HG02981 (cell line): ENCODE data around the gene MS4A10.
"Not testable (repeated sequence)": the region's sequence is repeated elsewhere in the genome, so short reads cannot be mapped to it uniquely, and the experiment has no call there.

Experiments used
- ATAC-seq: cut with Tn5 transposase; IDR thresholded peaks from one replicate; pipeline ENCODE4 v1.9.1; 2021; ENCODE audit warnings: mild to moderate bottlenecking, moderate library complexity; ENCODE audit not compliant: unreplicated experiment

MS4A10 gene

DNA sequence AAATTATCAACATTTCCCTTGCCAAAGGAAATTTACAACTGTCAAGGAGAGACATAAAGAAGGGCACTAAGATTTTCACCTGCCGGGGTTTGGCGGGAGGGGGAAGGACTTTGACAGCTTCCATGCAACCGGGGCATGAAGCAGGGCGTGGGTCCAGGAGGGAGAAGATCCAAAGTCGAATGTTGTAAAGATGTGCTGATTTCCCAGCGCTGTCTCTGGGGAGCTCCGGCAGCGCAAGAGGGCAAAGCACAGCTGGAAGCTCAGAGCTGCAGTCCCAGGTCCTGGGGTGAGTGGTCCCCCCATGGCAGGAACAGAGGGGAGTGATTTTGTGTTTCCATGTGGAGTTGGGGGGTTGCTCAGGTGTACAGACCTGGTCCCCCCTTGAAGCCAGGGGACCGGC, at the start of gene MS4A10:
Gene MS4A10, plus strand, starts transcription at position 198 of the 400 bp plus-strand sequence. CDS start 5,003 bp downstream, outside the sequence.
- ATAC-seq = no peak

DNA sequence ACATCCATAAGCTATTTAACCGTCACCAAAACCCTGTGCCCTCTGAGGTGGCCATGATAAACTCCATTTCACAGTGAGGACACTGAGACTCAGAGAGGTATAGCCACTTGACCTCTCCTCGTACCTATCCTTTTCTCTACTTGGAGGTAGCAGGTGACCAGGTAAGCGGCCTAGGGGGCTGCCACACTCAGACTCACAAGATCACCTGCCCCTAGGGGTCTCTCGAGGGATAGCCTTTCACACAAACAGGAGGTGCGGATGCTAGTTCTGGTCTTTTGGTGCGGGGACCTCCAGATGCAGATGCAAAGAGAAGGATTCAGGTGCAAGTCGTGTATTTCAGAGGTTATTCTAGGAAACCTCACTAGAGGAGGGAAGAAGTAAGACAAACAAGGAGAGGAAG, 46.0 kb upstream of the MS4A10 start:
- ATAC-seq = no peak

DNA sequence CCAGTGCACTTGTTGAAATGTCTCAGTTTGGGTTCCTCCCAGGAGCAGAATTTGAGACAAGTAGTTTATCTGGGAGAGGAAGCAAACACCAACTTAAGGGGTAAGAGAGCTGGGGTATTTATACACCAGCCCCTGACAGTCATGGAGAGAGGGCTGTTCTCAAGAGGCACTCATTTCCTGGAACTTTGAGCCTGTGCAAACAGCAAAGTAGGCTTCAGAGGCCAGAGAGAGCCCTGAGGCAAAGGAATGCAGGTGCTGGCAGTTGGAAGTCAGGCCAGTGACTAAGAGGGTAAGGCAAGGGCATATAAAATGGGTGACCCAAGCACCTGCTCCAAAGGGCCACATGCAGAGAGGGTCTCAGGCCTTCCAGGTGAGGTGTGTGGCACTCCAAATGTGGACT, 44.6 kb upstream of the MS4A10 start:
- ATAC-seq = no peak

DNA sequence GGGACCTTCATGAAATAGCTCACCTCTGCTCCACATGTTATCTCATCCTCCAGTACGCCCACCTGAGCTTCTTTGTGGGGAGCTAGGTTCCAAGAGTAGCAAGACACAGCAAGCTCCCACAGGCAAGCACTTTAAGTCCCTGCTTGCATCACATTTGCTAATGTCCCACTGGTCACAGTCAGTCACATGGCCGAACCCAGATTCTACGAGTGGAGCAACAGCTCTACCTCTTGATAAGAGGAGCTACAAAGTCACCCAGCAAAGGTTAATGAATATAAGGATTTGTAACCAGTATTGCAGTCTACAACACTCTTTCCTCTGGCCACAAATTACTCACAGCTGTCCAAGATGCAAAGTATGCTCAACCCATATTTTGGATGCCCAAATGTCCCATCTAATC, 43.7 kb upstream of the MS4A10 start:
- no peak for ATAC-seq

DNA sequence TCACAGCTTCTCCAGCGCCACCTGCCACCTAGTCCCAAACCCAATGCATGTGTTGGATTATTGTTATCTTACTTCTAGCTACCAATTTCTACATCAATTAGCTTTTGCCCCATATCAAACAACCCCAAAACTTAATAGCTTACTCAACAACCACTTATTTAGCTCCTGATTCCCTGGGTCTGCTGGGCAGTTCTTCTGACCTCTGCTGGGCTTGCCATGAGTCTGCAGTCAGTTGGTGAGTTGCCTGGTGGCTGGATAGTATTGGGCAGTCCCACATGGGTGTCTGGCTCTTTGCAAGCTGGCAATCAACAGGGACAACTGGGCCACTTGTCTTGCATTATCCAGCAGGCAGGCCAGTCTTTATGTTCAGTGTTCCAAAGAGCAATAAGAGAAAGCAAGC, 42.1 kb upstream of the MS4A10 start:
- no peak for ATAC-seq

DNA sequence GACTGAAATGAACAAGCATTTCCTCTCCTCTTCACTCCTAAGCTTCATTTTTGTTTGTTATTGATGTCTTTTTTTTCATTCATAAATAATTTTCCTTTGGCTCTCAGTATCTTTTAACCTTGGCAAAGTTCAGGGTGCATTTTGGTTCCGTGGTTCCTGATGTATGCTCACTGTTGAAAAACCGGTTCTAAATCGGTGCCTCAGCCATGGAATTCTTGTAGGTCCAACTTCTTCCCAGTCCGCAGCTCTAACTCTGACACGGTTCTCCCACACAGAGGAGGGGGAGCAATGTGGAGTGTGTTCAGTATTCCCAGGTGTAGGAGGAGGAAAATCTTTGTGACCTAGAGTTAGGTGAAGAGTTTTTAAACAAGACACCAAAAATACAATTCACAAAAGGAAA, 41.0 kb upstream of the MS4A10 start:
- no peak for ATAC-seq

DNA sequence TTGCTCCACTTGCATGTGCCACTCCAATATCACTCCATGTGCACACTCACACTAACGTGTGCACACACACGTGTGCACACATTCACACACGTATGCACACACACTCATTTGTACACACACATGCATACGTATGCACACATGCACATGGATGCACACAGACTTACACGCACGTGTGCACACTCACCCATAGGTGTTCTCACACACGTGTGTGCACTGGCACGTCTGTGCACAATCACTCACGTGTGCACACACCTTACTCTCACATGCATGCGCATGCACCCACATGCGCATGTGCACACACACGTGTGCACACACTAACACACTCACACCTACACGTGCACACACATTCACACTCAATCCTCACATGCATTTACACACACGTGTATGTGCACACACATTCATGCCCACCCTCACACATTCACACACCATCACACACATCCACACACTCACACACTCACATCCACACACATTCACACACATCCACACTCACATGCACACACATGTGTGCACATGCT, 37.7 kb upstream of the MS4A10 start:
- no peak for ATAC-seq

DNA sequence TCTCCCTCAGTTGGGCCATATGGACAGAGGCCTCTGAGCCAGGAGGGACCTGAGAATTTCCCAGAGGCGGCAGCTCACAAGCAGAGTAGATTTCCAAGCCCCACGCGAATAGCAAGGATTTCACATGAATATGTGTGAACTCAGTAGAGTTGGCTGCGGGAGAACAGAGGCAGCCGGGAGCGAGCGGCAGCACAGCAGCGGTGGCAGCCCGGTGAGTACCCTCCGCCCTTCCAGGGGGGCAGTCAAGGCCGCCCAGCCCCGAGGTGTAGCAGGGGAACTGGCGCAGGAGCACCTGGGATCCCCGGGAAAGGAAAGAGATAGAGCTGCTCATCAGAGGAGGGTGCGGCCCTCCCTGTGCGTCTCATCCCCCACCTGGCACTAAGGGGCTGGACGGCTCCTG, 36.9 kb upstream of the MS4A10 start:
- no peak for ATAC-seq

DNA sequence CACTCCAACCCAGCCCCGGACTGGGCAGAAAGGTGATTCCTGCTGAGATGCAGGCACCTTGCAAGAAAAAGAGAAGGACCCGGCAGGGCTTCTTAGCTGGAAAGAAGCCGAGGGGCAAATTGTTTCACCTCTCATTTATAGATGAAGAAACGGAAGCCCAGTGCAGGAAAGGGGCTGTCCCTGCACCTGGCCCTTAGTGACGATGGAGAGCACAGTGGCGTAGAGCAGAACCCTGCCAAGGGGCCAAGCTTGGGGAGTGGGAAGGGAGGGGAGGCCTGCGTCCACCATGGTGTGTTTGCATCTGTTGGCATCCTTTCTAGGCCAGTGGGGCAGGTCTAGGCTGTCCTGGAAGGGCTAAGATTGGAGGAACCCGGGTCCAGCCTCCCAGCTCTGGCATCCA, 36.3 kb upstream of the MS4A10 start:
- no peak for ATAC-seq

DNA sequence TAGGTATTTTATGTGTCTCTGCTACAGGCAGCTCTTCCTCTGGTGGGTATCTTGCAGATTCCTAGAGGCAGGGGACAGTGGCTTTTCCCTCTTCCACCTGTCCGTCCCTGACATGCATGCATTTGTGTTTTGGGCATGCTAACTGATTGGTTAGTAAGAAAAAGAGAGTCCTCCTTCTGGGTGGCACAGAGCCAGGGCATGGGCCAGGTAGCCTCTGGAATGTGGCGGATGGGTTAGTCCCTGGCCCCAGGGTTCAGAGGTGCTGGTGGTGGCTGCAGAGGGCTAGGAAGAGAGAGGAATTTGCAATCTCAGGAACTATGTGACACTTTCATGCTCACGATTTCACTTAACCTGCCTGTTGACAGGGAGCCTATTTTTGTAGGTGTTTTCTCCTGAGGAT, 34.2 kb upstream of the MS4A10 start:
- no peak for ATAC-seq

DNA sequence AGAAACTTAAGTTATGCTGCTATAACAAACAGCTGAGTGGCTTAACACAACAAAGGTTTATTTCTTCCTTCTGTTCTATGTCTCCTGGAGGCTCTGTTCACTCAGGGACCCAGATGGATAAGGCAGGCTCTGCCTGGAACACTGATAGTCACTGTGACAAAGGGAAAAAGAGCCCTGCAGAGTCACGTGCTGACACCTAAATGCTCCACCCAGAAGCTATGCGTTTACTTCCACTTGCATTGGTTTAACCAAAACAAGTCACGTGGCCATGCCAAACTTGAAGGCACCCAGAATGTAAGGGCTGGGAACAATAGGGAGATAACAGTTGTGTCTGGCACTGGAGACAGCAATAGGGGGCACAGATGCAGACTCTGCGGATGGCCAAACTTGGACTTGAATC, 31.8 kb upstream of the MS4A10 start:
- no peak for ATAC-seq

DNA sequence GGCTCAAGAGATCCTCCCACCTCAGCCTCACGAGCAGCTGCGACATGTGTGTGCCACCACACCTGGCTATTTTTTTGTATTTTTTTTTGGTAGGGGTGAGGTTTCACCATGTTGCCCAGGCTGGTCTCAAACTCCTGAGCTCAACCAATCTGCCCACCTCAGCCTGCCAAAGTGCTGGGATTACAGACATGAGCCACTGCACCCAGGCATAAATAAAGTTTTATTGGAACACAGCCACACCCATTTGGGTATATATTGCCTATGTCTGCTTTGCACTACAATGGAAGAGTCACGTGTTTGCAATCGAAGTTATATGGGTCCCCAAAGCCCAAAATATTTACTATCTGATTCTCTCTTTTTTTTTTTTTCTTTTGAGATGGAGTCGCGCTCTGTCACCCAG, 30.2 kb upstream of the MS4A10 start:
- ATAC-seq = no peak

DNA sequence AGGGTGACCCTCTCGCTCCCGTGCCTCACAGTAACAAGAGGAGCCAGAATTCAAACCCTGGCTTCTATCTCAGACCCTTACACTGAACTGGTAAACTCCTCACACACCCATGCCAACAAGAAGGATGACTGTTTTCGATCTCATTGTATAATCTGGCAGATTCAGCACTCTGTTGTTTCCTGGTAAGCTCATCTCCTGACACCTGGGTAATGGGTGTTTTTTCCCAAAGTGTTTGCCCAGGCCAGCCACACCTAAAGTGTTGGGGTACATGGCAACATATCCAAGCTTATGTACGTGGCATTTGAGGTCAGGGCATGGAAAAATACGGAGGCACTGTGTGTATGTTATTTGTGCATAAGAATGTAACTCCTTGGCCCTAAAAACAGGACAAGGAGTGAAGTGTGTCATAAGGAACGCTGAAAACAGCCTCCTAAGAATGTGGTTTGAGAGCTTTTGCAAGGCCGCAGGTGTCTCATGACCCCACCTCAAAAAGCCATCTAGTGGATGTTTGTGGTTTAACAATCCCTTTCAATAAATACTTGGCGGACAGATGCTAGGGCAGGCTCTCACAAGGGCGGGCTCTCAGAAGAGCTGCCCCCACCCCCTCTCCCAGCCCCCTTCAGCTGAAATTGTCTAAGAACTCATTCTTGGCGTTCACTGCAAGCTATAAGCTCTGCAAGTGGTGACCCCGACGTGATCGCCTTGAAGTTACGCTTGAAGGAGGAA, 28.7 kb upstream of the MS4A10 start, which contains the start of gene MS4A15:
Gene MS4A15, plus strand, starts transcription at position 561 of the 726 bp plus-strand sequence. CDS start 6,867 bp downstream, outside the sequence.
- ATAC-seq = no peak

DNA sequence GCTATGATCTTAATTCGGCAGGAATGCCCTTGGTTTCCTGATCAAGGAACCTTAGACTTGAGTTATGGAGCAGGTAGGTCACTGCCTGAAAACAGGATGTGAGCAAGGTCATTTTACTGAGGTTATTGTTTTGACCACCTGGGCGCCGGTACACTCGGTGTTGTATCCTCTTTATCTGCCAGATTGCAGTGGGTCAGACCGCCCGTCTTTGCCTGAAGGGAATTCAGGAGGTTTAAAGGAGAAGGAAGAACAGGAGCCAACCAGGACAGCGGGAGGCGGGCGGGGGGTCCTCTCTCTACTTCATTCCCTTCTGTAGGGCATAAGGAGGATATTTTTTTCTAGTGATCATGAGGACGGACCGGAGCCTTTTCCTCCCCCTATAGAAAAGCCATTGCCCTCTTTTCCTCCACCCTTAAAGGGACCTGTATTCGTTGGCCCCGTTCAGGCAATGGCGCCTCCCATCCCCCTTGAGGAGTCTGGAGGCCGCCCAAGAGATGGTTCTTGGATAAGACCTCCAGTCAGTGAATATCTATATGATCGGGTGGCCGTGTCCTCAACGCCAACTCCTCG, 27.8 kb upstream of the MS4A10 start:
- ATAC-seq = no peak

DNA sequence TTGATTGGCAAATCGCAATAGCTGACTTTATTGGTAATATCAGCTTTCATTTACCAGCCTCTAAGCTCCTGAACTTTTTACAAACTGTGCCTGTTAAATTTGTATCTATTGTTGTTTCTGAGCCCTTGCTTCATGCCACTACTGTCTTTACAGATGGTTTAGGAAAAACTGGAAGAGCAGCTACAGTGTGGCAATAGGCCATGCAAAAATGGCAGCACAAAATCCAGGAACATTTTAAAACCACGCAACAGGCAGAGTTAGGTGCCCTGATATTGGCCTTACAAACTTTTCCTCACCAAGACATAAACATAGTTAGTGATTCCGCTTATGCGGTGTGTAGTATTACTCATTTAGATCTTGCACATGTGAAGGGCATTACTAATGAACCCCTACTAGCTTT, 26.5 kb upstream of the MS4A10 start:
- not testable (repeated sequence) for ATAC-seq

DNA sequence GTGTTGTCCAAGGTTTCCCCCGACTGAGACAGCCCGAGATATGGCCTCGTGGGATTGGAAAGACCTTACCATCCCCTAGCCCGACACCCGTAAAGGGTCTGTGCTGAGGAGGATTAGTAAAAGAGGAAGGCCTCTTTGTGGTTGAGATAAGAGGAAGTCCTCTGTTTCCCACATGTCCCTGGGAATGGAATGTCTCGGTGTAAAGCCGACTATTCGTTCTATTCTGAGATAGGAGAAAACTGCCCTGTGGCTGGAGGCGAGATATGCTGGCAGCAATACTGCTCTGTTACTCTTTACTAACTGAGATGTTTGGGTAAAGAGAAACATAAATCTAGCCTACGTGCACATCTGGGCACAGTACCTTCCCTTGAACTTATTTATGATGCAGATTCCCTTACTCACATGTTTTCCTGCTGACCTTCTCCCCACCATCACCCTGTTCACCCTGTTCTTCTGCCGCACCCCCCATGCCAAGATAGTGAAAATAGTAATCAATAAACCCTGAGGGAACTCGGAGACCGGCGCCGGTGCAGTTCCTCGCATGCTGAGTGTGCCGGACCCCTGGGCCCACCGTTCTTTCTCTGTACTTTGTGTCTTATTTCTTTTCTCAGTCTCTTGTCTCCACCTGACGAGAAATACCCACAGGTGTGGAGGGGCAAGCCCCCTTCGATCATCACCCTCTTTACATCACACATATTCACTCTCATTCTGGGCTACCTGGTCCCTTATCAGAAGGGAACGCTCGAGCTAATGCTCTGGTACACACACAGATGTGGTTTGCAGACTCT, 25.5 kb upstream of the MS4A10 start:
- ATAC-seq = not testable (repeated sequence)

DNA sequence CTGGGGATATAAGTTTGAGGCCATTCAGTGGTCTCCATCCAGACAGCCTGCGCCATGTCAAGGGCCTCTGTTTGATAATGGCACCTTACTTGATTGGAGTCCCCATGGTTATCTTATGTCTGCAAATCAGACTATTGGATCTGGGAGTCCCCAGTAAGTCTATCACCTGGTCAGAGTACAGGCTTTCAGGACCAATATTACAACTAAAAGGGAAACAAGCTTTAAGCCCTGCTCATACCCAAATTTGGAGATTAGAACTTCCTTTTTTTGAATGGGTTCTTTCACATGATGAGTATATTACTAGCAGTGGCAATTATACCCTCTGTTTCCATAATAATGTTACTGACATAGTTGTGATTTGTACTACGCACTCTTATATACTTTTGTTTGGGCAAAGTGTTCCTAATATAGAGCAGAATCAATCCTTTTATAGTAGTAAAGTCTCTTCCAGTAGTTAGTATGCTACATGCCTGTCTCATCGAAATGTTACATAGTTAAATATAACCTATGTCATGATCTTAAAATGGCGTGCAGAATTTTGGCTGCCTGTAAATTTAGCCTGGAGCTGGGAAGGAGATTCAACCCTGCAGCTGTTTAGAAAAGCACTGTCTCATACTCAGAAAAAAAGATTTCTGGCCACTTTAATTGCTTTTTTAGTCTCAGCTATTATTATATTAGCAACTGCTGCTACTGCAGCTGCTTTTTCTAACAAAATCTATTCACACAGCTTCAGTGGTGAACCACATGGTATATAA, 23.5 kb upstream of the MS4A10 start:
- ATAC-seq = no peak

DNA sequence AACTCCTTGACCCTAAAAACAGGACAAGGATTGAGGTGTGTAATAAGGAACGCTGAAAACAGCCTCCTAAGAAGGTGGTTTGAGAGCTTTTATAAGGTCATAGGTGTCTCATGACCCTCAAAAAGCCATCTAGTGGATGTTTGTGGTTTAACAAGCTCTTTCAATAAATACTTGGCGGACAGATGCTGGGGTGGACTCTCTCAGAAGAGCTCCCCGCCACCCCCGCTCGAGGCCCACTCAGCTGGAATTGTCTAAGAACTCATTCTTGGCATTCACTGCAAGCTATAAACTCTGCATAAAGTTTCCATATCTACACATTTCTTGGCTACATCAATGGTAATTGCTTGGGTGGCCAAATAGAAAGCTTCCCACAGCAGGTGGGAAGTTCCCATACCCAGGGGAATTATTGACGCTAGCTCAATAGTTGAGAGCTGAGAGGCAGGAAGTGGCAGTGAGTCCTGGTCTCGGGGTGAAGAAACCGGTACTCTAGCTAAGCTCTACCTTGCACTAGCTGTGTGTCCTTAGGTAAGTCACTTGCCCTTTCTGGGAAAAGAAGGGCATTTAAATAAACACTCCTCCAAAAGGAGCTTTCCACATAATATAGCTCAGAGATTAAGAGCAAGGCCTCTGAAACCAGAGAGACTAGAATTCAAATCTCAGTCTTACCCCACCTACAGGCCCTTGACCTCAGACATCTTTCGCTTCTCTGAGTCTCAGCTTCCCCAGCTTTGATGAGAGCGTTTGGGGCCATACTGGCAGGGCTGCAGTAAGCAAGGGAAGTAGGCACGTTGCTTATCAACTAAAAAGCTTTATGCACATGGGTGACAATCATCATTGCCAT, 22.1 kb upstream of the MS4A10 start:
- ATAC-seq = peak; percentile 65

DNA sequence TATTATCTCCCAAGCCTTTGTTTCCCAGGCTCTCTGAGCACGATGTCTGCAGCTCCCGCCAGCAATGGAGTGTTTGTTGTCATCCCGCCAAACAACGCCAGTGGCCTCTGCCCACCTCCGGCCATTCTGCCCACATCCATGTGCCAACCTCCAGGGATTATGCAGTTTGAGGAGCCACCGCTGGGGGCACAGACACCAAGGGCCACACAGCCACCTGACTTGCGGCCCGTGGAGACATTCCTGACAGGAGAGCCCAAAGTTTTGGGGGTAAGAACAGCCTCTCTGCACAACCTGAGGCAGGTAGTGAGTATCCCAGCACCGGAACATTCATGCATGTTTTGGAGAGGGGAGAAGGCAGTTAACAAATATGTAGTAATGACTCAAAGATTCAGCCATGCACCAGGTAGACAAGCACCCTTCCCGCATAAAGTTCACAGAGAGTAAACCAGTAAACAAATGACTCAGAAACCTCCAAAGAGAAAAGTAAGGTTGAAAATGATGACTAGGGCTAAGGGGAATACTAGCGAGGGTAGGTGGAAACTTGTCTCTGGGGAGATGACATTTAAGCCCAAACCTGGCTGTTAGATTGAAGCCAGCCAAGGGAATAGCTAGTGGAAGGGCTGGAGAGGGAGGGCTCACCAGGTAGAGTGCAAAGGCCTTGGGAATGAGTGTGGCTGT, 21.3 kb upstream of the MS4A10 start:
- no peak for ATAC-seq

DNA sequence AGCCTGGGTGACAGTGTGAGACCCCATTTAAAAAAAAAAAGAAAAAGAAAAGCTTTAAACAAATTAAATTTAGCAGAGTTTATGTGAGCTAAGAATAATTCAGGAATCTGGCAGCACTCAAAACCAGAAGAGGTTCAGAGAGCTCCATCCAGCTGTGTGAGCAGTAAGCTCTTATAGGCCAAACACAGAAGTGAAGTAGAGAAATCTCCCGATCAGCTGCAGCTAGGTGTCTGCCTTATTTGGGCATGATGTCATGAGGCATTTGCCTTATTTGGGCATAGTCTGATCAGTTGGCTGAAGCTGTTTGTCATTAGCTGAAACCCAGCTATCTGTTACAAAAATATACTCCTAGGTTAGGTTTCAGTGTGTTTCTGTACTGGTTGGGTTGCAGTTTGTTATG, 20.3 kb upstream of the MS4A10 start:
- ATAC-seq = peak; percentile 36
